ENCODE data around the gene POU3F1. TPM values are rescaled to one million over a fixed set of nuclear protein-coding genes. Genes with fewer than 3 reads are reported as not detected.

The POU3F1 gene
- total RNA-seq, 1 donor: under 0.01 TPM

GRCh38 chr1:38044221-38045215 is 2.1 kb downstream of the POU3F1 start:
- DNase-seq (ENCODE audit: low read depth): no peak
- TF ChIP-seq CTCF (IDR thresholded peaks at IDR 0.05; ENCODE audit: insufficient read depth, low read depth, low read length): no peak
- H3K4me3 ChIP-seq (ENCODE audit: low read depth, low read length): peak overlapping the region; percentile 33

- H3K4me3 ChIP-seq (ENCODE audit: low read depth, low read length): no peak overlapping the region
- no peak for TF ChIP-seq CTCF (IDR thresholded peaks at IDR 0.05; ENCODE audit: insufficient read depth, low read depth, low read length)
- DNase-seq (ENCODE audit: low read depth): no peak
Observed at GRCh38 chr1:38043036-38043747, 3.4 kb downstream of the POU3F1 start.

- TF ChIP-seq CTCF (IDR thresholded peaks at IDR 0.05; ENCODE audit: insufficient read depth, low read depth, low read length): no peak
- no peak for DNase-seq (ENCODE audit: low read depth)
- H3K4me3 ChIP-seq (ENCODE audit: low read depth, low read length): no peak overlapping the region
Observed at GRCh38 chr1:38041936-38042834, 4.4 kb downstream of the POU3F1 start.

- TF ChIP-seq CTCF (IDR thresholded peaks at IDR 0.05; ENCODE audit: insufficient read depth, low read depth, low read length): no peak
- H3K4me3 ChIP-seq (ENCODE audit: low read depth, low read length): no peak overlapping the region
- no peak for DNase-seq (ENCODE audit: low read depth)
Observed at GRCh38 chr1:38039331-38040088, 7.1 kb downstream of the POU3F1 start.

GRCh38 chr1:38038861-38039260 is 7.7 kb downstream of the POU3F1 start:
- TF ChIP-seq CTCF (IDR thresholded peaks at IDR 0.05; ENCODE audit: insufficient read depth, low read depth, low read length): no peak
- H3K4me3 ChIP-seq (ENCODE audit: low read depth, low read length): no peak overlapping the region
- no peak for DNase-seq (ENCODE audit: low read depth)
